ENCODE results near the gene CCDC178. TPM values are rescaled to one million over a fixed set of nuclear protein-coding genes. Genes with fewer than 3 reads are reported as not detected.

Gene CCDC178
- total RNA-seq, 4 donors from 2014 or later, result 0.39 to 1.4 TPM; not detected in 2

- intact Hi-C loops (cut with DNase I; ENCODE audit: low total_unique reads), result no loop called here
- no peak overlapping the region for H3K4me3 ChIP-seq (ENCODE audit: low read depth, poor library complexity, severe bottlenecking)
- TF ChIP-seq POLR2A (IDR thresholded peaks at IDR 0.05) (no peak), CTCF (IDR thresholded peaks at IDR 0.05) (no peak)
- WGBS, 2 donors, result 54 to 68% methylated on average over 1 of the region's 1 CpG
- DNase-seq (ENCODE audit: low spot score in 2 of 2), result no peak
These were observed 456.8 kb downstream of the CCDC178 start for GRCh38 chr18:32983721-32984120.

- intact Hi-C loops (cut with DNase I; ENCODE audit: low total_unique reads), result no loop called here
- no peak for DNase-seq (ENCODE audit: low spot score in 2 of 2)
- no peak overlapping the region for H3K4me3 ChIP-seq (ENCODE audit: low read depth, poor library complexity, severe bottlenecking)
- WGBS, 2 donors, result 54 to 75% methylated on average over 2 of the region's 2 CpGs
- no peak for TF ChIP-seq CTCF (IDR thresholded peaks at IDR 0.05)
- TF ChIP-seq POLR2A (IDR thresholded peaks at IDR 0.05), result no peak
These were observed 459.6 kb downstream of the CCDC178 start for GRCh38 chr18:32980896-32981295.

GRCh38 chr18:32975501-32975900 lies 465.0 kb downstream of the CCDC178 start:
- intact Hi-C loops (cut with DNase I; ENCODE audit: low total_unique reads), result no loop called here
- DNase-seq (ENCODE audit: low spot score in 2 of 2), result no peak
- no peak overlapping the region for H3K4me3 ChIP-seq (ENCODE audit: low read depth, poor library complexity, severe bottlenecking)
- TF ChIP-seq POLR2A (IDR thresholded peaks at IDR 0.05), result no peak
- no peak for TF ChIP-seq CTCF (IDR thresholded peaks at IDR 0.05)

GRCh38 chr18:32975163-32975436 lies 465.4 kb downstream of the CCDC178 start:
- 80 to 84% methylated on average over 1 of the region's 1 CpG for WGBS, 2 donors
- intact Hi-C loops (cut with DNase I; ENCODE audit: low total_unique reads), result no loop called here

GRCh38 chr18:32974421-32975162 lies 465.9 kb downstream of the CCDC178 start:
- TF ChIP-seq POLR2A (IDR thresholded peaks at IDR 0.05) (no peak), CTCF (IDR thresholded peaks at IDR 0.05) (no peak)
- intact Hi-C loops (cut with DNase I; ENCODE audit: low total_unique reads), result no loop called here
- H3K4me3 ChIP-seq (ENCODE audit: low read depth, poor library complexity, severe bottlenecking), result no peak overlapping the region
- WGBS, 2 donors, result 27 to 35% methylated on average over 4 of the region's 4 CpGs
- DNase-seq (ENCODE audit: low spot score in 2 of 2), result no peak

More at GRCh38 chr18:32975163-32975436, 465.4 kb downstream of the CCDC178 start:
- no peak for TF ChIP-seq CTCF (IDR thresholded peaks at IDR 0.05)
- H3K4me3 ChIP-seq (ENCODE audit: low read depth, poor library complexity, severe bottlenecking), result no peak overlapping the region
- DNase-seq (ENCODE audit: low spot score in 2 of 2), result no peak

- no peak for TF ChIP-seq POLR2A (IDR thresholded peaks at IDR 0.05)
- TF ChIP-seq CTCF (IDR thresholded peaks at IDR 0.05), result no peak
- H3K4me3 ChIP-seq (ENCODE audit: low read depth, poor library complexity, severe bottlenecking), result no peak overlapping the region
- intact Hi-C loops (cut with DNase I; ENCODE audit: low total_unique reads), result no loop called here
- 72 to 82% methylated on average over 2 of the region's 2 CpGs for WGBS, 2 donors
- DNase-seq (ENCODE audit: low spot score in 2 of 2), result no peak
These were observed 472.3 kb downstream of the CCDC178 start for GRCh38 chr18:32968248-32968647.

All from lower leg skin (tissue), 4 donors.